ENCODE results near the gene C12orf57. TPM values are rescaled to one million over a fixed set of nuclear protein-coding genes. Genes with fewer than 3 reads are reported as not detected.
"Not testable (repeated sequence)": the region's sequence is repeated elsewhere in the genome, so short reads cannot be mapped to it uniquely, and the experiment has no call there.

C12orf57 gene
- total RNA-seq, 4 donors from 2014 or later = 251 to 495 (median 436) TPM

- WGBS = 76% methylated on average over 1 of the region's 1 CpG
- H3K27ac ChIP-seq = no peak overlapping the region
- TF ChIP-seq EP300 (IDR thresholded peaks at IDR 0.05) (no peak), POLR2A (IDR thresholded peaks at IDR 0.05) (no peak), POLR2AphosphoS5 (IDR thresholded peaks at IDR 0.05) (no peak), CTCF (IDR thresholded peaks at IDR 0.05) (no peak)
These were observed 40.1 kb upstream of the C12orf57 start for GRCh38 chr12:6903722-6904121.

GRCh38 chr12:6904280-6905276 lies 39.2 kb upstream of the C12orf57 start, which contains the start of gene LRRC23:
Gene LRRC23 (plus strand): TSS chr12:6904822. CDS start chr12:6905634, 812 bp downstream.
- Histone ChIP-seq H3K27me3 (no peaks in the 10 kb centered on the region), H3K4me1 (peaks cover 18% of the 10 kb centered on the region), H3K9me3 (no peaks in the 10 kb centered on the region), H3K27ac (peak within 1 kb of the TSS; percentile 50), H3K4me3 (peak within 1 kb of the TSS; percentile 55), H3K36me3 (peaks cover 4% of the 10 kb centered on the region)
- no peak for TF ChIP-seq CTCF (IDR thresholded peaks at IDR 0.05)
- TF ChIP-seq POLR2AphosphoS5 (IDR thresholded peaks at IDR 0.05) = peak in 1 of 3 donors; percentile 52
- TF ChIP-seq POLR2A (IDR thresholded peaks at IDR 0.05) = peak in 1 of 2 donors; percentile 51
- DNase-seq (ENCODE audit: low spot score in 2 of 2) = peak; percentile 99
- 4% methylated on average over 34 of the region's 34 CpGs for WGBS

More at GRCh38 chr12:6903722-6904121, 40.1 kb upstream of the C12orf57 start:
- H3K4me1 ChIP-seq = peaks cover 18% of the 10 kb centered on the region
- DNase-seq (ENCODE audit: low spot score in 2 of 2) = no peak
- no peaks in the 10 kb centered on the region for H3K9me3 ChIP-seq
- peaks cover 4% of the 10 kb centered on the region for H3K36me3 ChIP-seq
- H3K27me3 ChIP-seq = no peaks in the 10 kb centered on the region
- H3K4me3 ChIP-seq = no peak overlapping the region

GRCh38 chr12:6905414-6906040 lies 38.3 kb upstream of the C12orf57 start:
- WGBS = 67% methylated on average over 5 of the region's 5 CpGs
- H3K4me3 ChIP-seq = peak overlapping the region; percentile 55

GRCh38 chr12:6908141-6908540 lies 35.7 kb upstream of the C12orf57 start:
- H3K36me3 ChIP-seq; H3K27ac ChIP-seq; DNase-seq (ENCODE audit: low spot score in 2 of 2); H3K9me3 ChIP-seq; H3K27me3 ChIP-seq; H3K4me3 ChIP-seq: not testable (repeated sequence)
- peaks cover 12% of the 10 kb centered on the region for H3K4me1 ChIP-seq
- WGBS = 97% methylated on average over 11 of the region's 11 CpGs

More at GRCh38 chr12:6905414-6906040, 38.3 kb upstream of the C12orf57 start:
- no peaks in the 10 kb centered on the region for H3K9me3 ChIP-seq
- H3K27ac ChIP-seq = no peak overlapping the region
- H3K27me3 ChIP-seq = no peaks in the 10 kb centered on the region
- H3K36me3 ChIP-seq = peaks cover 4% of the 10 kb centered on the region
- peaks cover 12% of the 10 kb centered on the region for H3K4me1 ChIP-seq
- DNase-seq (ENCODE audit: low spot score in 2 of 2) = no peak
- TF ChIP-seq CTCF (IDR thresholded peaks at IDR 0.05) = no peak
- no peak for TF ChIP-seq EP300 (IDR thresholded peaks at IDR 0.05)
- no peak for TF ChIP-seq POLR2AphosphoS5 (IDR thresholded peaks at IDR 0.05)
- TF ChIP-seq POLR2A (IDR thresholded peaks at IDR 0.05) = no peak

- Histone ChIP-seq H3K4me3 (no peak overlapping the region), H3K27ac (no peak overlapping the region), H3K4me1 (peaks cover 16% of the 10 kb centered on the region), H3K36me3 (peaks cover 4% of the 10 kb centered on the region), H3K9me3 (no peaks in the 10 kb centered on the region), H3K27me3 (no peaks in the 10 kb centered on the region)
- TF ChIP-seq EP300 (IDR thresholded peaks at IDR 0.05) (no peak), POLR2AphosphoS5 (IDR thresholded peaks at IDR 0.05) (no peak), CTCF (IDR thresholded peaks at IDR 0.05) (no peak), POLR2A (IDR thresholded peaks at IDR 0.05) (no peak)
- 86% methylated on average over 4 of the region's 4 CpGs for WGBS
- DNase-seq (ENCODE audit: low spot score in 2 of 2) = no peak
These were observed 34.2 kb upstream of the C12orf57 start for GRCh38 chr12:6909421-6910145.
